Calu3 (cell line): Measurements from ENCODE around the gene BSND. TPM values are rescaled to one million over a fixed set of nuclear protein-coding genes. Genes with fewer than 3 reads are reported as not detected.

Source experiments
- BruUV-seq: library from RNA; stranded (reverse); fragments of 400-500 nt; replicated peaks from 2 replicates; lab custom pipeline; 2021; lab: Mats Ljungman, UMichigan
- CTCF ChIA-PET: fragments of 300-600 bp; sonication (Branson Sonifier 250); formaldehyde crosslinking; loops from one replicate; lab custom pipeline; 2022; ENCODE audit warnings: antibody characterized with exemption; lab: Charles Lee
- DNase-seq: peaks from one replicate; pipeline ENCODE4 v3.0.0; 2022
- H3K27ac Mint-ChIP-seq: one replicate; pipeline ENCODE4 v1.8.0; 2022; ENCODE audit warnings: mixed read lengths; ENCODE audit not compliant: unreplicated experiment
- H3K27me3 Mint-ChIP-seq: one replicate; pipeline ENCODE4 v1.8.0; 2022; ENCODE audit warnings: mixed read lengths; ENCODE audit not compliant: unreplicated experiment
- H3K36me3 Mint-ChIP-seq: one replicate; pipeline ENCODE4 v1.8.0; 2022; ENCODE audit warnings: mild to moderate bottlenecking, moderate library complexity, mixed read lengths; ENCODE audit not compliant: insufficient read depth, unreplicated experiment
- H3K4me1 Mint-ChIP-seq: one replicate; pipeline ENCODE4 v1.8.0; 2022; ENCODE audit warnings: mild to moderate bottlenecking, low read depth, mixed read lengths; ENCODE audit not compliant: unreplicated experiment
- H3K4me3 Mint-ChIP-seq: one replicate; pipeline ENCODE4 v1.8.0; 2022; ENCODE audit warnings: mild to moderate bottlenecking, low read depth, moderate library complexity, mixed read lengths; ENCODE audit not compliant: unreplicated experiment
- H3K9me3 Mint-ChIP-seq: one replicate; pipeline ENCODE4 v1.8.0; 2022; ENCODE audit warnings: low read depth, mixed read lengths; ENCODE audit not compliant: unreplicated experiment
- CTCF ChIP-seq: fragments of 200-600 bp; IDR thresholded peaks from one replicate; pipeline ENCODE4 v1.8.0; 2022; ENCODE audit warnings: antibody characterized with exemption; ENCODE audit not compliant: unreplicated experiment
- intact Hi-C: fragments of 100-400 bp; cut with micrococcal nuclease; formaldehyde crosslinking; loops from one replicate; pipeline ENCODE4 v1.10.0; 2022; ENCODE audit not compliant: unreplicated experiment
- total RNA-seq: library from RNA; stranded (reverse); gene quantifications from 2 replicates; pipeline ENCODE4 v1.2.3, GENCODE V29; 2022

The BSND gene
- total RNA-seq, 1 experiment from 2014 or later, result not detected

- peaks cover 12% of the 10 kb centered on the region for H3K27me3 Mint-ChIP-seq
- peaks cover 4% of the 10 kb centered on the region for H3K36me3 Mint-ChIP-seq
- CTCF ChIA-PET, result interaction anchor here (0.7 to 1.8 kb wide), 2 partner anchors 31 to 89 kb away, joined by 3 read pairs; partner anchors contain the start of gene DHCR24
- no peak for DNase-seq
- H3K9me3 Mint-ChIP-seq, result no peaks in the 10 kb centered on the region
- TF ChIP-seq CTCF, result no peak
- H3K4me3 Mint-ChIP-seq, result no peak overlapping the region
- peaks cover 61% of the 10 kb centered on the region for H3K4me1 Mint-ChIP-seq
- peak overlapping the region; percentile 15 for H3K27ac Mint-ChIP-seq
- intact Hi-C loops, result no loop called here
- no TSS peak for BruUV-seq
Measured at GRCh38 chr1:54975356-54976108, 23.2 kb upstream of the BSND start.

GRCh38 chr1:54976747-54977146 lies 22.0 kb upstream of the BSND start:
- no peak for TF ChIP-seq CTCF
- no TSS peak for BruUV-seq
- Mint-ChIP-seq H3K36me3 (peaks cover 9% of the 10 kb centered on the region), H3K4me1 (peaks cover 48% of the 10 kb centered on the region), H3K4me3 (no peak overlapping the region), H3K27me3 (peaks cover 17% of the 10 kb centered on the region), H3K9me3 (no peaks in the 10 kb centered on the region), H3K27ac (no peak overlapping the region)
- no peak for DNase-seq
- intact Hi-C loops, result no loop called here
- CTCF ChIA-PET, result interaction anchor here (1.8 kb wide), 1 partner anchor 90 kb away, joined by 3 read pairs; the partner anchor contains the start of gene DHCR24

- no peak overlapping the region for H3K4me3 Mint-ChIP-seq
Measured at GRCh38 chr1:54977533-54978297, 21.0 kb upstream of the BSND start.

More at GRCh38 chr1:54977533-54978297, 21.0 kb upstream of the BSND start:
- BruUV-seq, result no TSS peak
- no peak for DNase-seq
- Mint-ChIP-seq H3K27ac (peak overlapping the region; percentile 24), H3K4me1 (peaks cover 45% of the 10 kb centered on the region), H3K9me3 (no peaks in the 10 kb centered on the region), H3K36me3 (peaks cover 9% of the 10 kb centered on the region), H3K27me3 (peaks cover 20% of the 10 kb centered on the region)
- TF ChIP-seq CTCF, result no peak
- CTCF ChIA-PET, result interaction anchor here (0.6 to 1.1 kb wide), 4 partner anchors 27 to 242 kb away, joined by 3 to 5 read pairs (median 3); no protein-coding TSS in a partner anchor
- intact Hi-C loops, result no loop called here
